Measurements from ENCODE around the gene LRRC75B. TPM values are rescaled to one million over a fixed set of nuclear protein-coding genes. Genes with fewer than 3 reads are reported as not detected.

The LRRC75B gene
- total and polyA plus RNA-seq, 2 of the 13 experiments (the other 11 are each of a cell fraction or from before 2014, with no cell fraction given) = 11.8 to 34.8 TPM

GRCh38 chr22:24585927-24586546 lies 6.8 kb downstream of the LRRC75B start (continued):
- TF ChIP-seq AGO2 (optimal IDR thresholded peaks at IDR 0.05; ENCODE audit: low read depth, low read length) (peak; percentile 80), RFXANK (CRISPR knock-in tag; IDR thresholded peaks at IDR 0.05) (no peak), ZFP41 (CRISPR knock-in tag; IDR thresholded peaks at IDR 0.05; ENCODE audit: borderline replicate concordance) (no peak), ZSCAN25 (CRISPR knock-in tag; IDR thresholded peaks at IDR 0.05) (no peak), ZSCAN5A (CRISPR knock-in tag; IDR thresholded peaks at IDR 0.05; ENCODE audit: borderline replicate concordance) (no peak), ZNF224 (CRISPR knock-in tag; IDR thresholded peaks at IDR 0.05) (no peak), NFIC (IDR thresholded peaks at IDR 0.05; ENCODE audit: low read length) (no peak), SRSF4 (IDR thresholded peaks at IDR 0.05; ENCODE audit: low read depth, low read length, poor library complexity, severe bottlenecking) (no peak), ZNF20 (CRISPR knock-in tag; IDR thresholded peaks at IDR 0.05) (no peak), KDM5B (CRISPR knock-in tag; IDR thresholded peaks at IDR 0.05; ENCODE audit: borderline replicate concordance) (no peak), ELF1 (CRISPR knock-in tag; IDR thresholded peaks at IDR 0.05) (no peak), ZBTB42 (CRISPR knock-in tag; IDR thresholded peaks at IDR 0.05) (no peak), HOXA3 (CRISPR knock-in tag; IDR thresholded peaks at IDR 0.05) (peak; percentile 40), FOXJ3 (CRISPR knock-in tag; IDR thresholded peaks at IDR 0.05; ENCODE audit: borderline replicate concordance) (no peak), MIXL1 (CRISPR knock-in tag; IDR thresholded peaks at IDR 0.05) (no peak), ZNF687 (CRISPR knock-in tag; IDR thresholded peaks at IDR 0.05) (peak; percentile 21; the same call in 1 of the 2 replicates), ZNF7 (CRISPR knock-in tag; IDR thresholded peaks at IDR 0.05) (no peak), ZNF709 (CRISPR knock-in tag; IDR thresholded peaks at IDR 0.05) (no peak)
- TF ChIP-seq, protein P1, sequence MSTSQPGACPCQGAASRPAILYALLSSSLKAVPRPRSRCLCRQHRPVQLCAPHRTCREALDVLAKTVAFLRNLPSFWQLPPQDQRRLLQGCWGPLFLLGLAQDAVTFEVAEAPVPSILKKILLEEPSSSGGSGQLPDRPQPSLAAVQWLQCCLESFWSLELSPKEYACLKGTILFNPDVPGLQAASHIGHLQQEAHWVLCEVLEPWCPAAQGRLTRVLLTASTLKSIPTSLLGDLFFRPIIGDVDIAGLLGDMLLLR (CRISPR knock-in tag; IDR thresholded peaks at IDR 0.05) = no peak
- TF ChIP-seq, protein P2, sequence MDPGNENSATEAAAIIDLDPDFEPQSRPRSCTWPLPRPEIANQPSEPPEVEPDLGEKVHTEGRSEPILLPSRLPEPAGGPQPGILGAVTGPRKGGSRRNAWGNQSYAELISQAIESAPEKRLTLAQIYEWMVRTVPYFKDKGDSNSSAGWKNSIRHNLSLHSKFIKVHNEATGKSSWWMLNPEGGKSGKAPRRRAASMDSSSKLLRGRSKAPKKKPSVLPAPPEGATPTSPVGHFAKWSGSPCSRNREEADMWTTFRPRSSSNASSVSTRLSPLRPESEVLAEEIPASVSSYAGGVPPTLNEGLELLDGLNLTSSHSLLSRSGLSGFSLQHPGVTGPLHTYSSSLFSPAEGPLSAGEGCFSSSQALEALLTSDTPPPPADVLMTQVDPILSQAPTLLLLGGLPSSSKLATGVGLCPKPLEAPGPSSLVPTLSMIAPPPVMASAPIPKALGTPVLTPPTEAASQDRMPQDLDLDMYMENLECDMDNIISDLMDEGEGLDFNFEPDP (CRISPR knock-in tag; conservative IDR thresholded peaks at IDR 0.05) = no peak
- TF ChIP-seq, protein P3, sequence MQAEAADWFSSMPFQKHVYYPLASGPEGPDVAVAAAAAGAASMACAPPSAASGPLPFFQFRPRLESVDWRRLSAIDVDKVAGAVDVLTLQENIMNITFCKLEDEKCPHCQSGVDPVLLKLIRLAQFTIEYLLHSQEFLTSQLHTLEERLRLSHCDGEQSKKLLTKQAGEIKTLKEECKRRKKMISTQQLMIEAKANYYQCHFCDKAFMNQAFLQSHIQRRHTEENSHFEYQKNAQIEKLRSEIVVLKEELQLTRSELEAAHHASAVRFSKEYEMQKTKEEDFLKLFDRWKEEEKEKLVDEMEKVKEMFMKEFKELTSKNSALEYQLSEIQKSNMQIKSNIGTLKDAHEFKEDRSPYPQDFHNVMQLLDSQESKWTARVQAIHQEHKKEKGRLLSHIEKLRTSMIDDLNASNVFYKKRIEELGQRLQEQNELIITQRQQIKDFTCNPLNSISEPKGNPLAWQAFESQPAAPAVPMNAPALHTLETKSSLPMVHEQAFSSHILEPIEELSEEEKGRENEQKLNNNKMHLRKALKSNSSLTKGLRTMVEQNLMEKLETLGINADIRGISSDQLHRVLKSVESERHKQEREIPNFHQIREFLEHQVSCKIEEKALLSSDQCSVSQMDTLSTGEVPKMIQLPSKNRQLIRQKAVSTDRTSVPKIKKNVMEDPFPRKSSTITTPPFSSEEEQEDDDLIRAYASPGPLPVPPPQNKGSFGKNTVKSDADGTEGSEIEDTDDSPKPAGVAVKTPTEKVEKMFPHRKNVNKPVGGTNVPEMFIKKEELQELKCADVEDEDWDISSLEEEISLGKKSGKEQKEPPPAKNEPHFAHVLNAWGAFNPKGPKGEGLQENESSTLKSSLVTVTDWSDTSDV (CRISPR knock-in tag; IDR thresholded peaks at IDR 0.05) = no peak

Measured in HepG2 (cell line).